HepG2 (cell line): ENCODE results near the gene MCM3AP. TPM values are rescaled to one million over a fixed set of nuclear protein-coding genes. Genes with fewer than 3 reads are reported as not detected.

ENCODE experiments used
- ASH2L ChIP-seq: fragments of 300-600, 200-600 bp; sonication (generic); IDR thresholded peaks from 2 replicates; pipeline ENCODE4 v1.7.0; 2017; ENCODE audit warnings: low read depth, mild to moderate bottlenecking, moderate library complexity, mixed read lengths, low read length; ENCODE audit not compliant: insufficient read length
- IRX3 ChIP-seq: sonication (generic); formaldehyde crosslinking; IDR thresholded peaks from 2 replicates; pipeline ENCODE4 v1.8.1; 2023; ENCODE audit warnings: mild to moderate bottlenecking, low read depth, missing genetic modification reagents, borderline replicate concordance
- JUND ChIP-seq: sonication (generic); formaldehyde crosslinking; IDR thresholded peaks from 2 replicates; pipeline ENCODE4 v1.8.0; 2022; ENCODE audit warnings: mild to moderate bottlenecking, missing genetic modification reagents
- KLF13 ChIP-seq: sonication (generic); formaldehyde crosslinking; IDR thresholded peaks from 2 replicates; pipeline ENCODE4 v1.4.0; 2020; ENCODE audit warnings: mild to moderate bottlenecking, missing genetic modification reagents
- PHF20 ChIP-seq: sonication (generic); formaldehyde crosslinking; IDR thresholded peaks from 2 replicates; pipeline ENCODE4 v1.5.0; 2020; ENCODE audit warnings: mild to moderate bottlenecking, missing genetic modification reagents
- RORA ChIP-seq: sonication (generic); formaldehyde crosslinking; IDR thresholded peaks from 2 replicates; pipeline ENCODE4 v1.5.0; 2020; ENCODE audit warnings: mild to moderate bottlenecking, missing genetic modification reagents, moderate library complexity
- ZC3H13 ChIP-seq: sonication (generic); formaldehyde crosslinking; IDR thresholded peaks from 2 replicates; pipeline ENCODE4 v1.8.1; 2023; ENCODE audit warnings: mild to moderate bottlenecking, missing genetic modification reagents, moderate library complexity
- ZNF224 ChIP-seq: sonication (generic); formaldehyde crosslinking; IDR thresholded peaks from 2 replicates; pipeline ENCODE4 v1.5.0; 2020; ENCODE audit warnings: mild to moderate bottlenecking, missing genetic modification reagents
- ZNF484 ChIP-seq: sonication (generic); formaldehyde crosslinking; IDR thresholded peaks from 2 replicates; pipeline ENCODE4 v1.5.1; 2020; ENCODE audit warnings: mild to moderate bottlenecking, low read depth, missing genetic modification reagents, borderline replicate concordance
- ZNF713 ChIP-seq: sonication (generic); formaldehyde crosslinking; IDR thresholded peaks from 2 replicates; pipeline ENCODE4 v1.4.0; 2020; ENCODE audit warnings: mild to moderate bottlenecking, missing genetic modification reagents
- polyA plus RNA-seq, 8 experiments: library from polyadenylated mRNA; depleted of rRNA in 3 of 8; stranded (reverse) in 7 of 8; unstranded in 1 of 8; fragments of >200 nt; fragmentation: Illumina TruSeq in 4 of 8; extraction: Trizol in 4 of 8; gene quantifications; 2 replicates each; pipeline versions ENCODE4 v1.2.1 to v1.2.3, GENCODE V29; 2011 to 2016; ENCODE audit warnings: low read depth in 4 of 8, missing spikeins in 1 of 8, mixed read lengths in 1 of 8; ENCODE audit not compliant: insufficient read depth in 1 of 8
- total RNA-seq, 5 experiments: library from RNA; depleted of rRNA; stranded (reverse); fragments of >200 nt; fragmentation: Illumina TruSeq; extraction: Trizol; gene quantifications; 2 replicates each; pipeline ENCODE4 v1.2.3, GENCODE V29; 2016; ENCODE audit warnings: low read depth in 1 of 5
- TF ChIP-seq, protein P1 (sequence below): sonication (generic); formaldehyde crosslinking; IDR thresholded peaks from 2 replicates; pipeline ENCODE4 v1.4.0; 2020; ENCODE audit warnings: low read depth, missing genetic modification reagents
- TF ChIP-seq, protein P2 (sequence below): sonication (generic); formaldehyde crosslinking; IDR thresholded peaks from 2 replicates; pipeline ENCODE4 v1.4.0; 2020; ENCODE audit warnings: missing genetic modification reagents
- TF ChIP-seq, protein P3 (sequence below): sonication (generic); formaldehyde crosslinking; conservative IDR thresholded peaks from 2 replicates; pipeline ENCODE4 v1.4.0; 2020; ENCODE audit warnings: missing genetic modification reagents
- TF ChIP-seq, protein P4 (sequence below): sonication (generic); formaldehyde crosslinking; IDR thresholded peaks from 2 replicates; pipeline ENCODE4 v1.4.0; 2020; ENCODE audit warnings: mild to moderate bottlenecking, missing genetic modification reagents
- TF ChIP-seq, protein P5 (sequence below): sonication (generic); formaldehyde crosslinking; IDR thresholded peaks from 2 replicates; pipeline ENCODE4 v1.4.0; 2020; ENCODE audit warnings: mild to moderate bottlenecking, missing genetic modification reagents

Gene MCM3AP
- total and polyA plus RNA-seq, 2 of the 13 experiments (the other 11 are each of a cell fraction or from before 2014, with no cell fraction given), result 27.0 to 54.7 TPM

DNA sequence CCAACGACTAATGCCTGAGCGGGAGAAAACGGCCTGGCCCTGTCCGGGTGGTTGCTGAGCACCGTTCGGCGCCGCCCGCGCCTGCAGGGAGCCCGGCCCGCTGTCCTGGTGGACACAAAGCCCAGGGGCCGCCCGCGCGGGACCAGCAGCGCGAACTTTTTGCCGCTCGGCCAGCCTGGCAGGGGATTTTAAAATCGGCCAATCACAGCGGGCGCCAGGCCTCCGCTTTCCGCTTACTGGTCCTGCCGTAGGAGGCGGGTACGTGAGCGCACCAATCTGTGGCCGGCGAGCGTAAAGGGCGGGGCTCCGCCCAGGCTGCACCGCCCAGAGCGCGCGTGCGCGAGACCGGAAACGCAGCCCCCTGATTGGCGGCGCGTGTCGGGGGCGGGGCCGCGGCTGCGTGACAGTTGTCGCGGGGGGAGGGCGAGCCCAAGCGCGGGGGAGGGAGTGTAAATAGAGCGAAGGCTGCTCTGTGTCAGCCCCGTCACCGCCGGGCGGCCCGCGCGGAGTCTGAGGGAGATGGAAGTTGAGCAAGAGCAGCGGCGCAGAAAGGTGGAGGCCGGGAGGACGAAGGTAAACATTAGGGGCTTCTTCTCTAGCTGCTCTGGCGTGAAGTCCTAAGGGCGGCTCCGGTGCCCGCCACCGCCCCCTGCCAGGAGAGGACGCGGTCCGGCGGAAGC, 38.4 kb upstream of the MCM3AP start, which contains the start of the genes C21orf58 and PCNT (continued):
- TF ChIP-seq, protein P1, sequence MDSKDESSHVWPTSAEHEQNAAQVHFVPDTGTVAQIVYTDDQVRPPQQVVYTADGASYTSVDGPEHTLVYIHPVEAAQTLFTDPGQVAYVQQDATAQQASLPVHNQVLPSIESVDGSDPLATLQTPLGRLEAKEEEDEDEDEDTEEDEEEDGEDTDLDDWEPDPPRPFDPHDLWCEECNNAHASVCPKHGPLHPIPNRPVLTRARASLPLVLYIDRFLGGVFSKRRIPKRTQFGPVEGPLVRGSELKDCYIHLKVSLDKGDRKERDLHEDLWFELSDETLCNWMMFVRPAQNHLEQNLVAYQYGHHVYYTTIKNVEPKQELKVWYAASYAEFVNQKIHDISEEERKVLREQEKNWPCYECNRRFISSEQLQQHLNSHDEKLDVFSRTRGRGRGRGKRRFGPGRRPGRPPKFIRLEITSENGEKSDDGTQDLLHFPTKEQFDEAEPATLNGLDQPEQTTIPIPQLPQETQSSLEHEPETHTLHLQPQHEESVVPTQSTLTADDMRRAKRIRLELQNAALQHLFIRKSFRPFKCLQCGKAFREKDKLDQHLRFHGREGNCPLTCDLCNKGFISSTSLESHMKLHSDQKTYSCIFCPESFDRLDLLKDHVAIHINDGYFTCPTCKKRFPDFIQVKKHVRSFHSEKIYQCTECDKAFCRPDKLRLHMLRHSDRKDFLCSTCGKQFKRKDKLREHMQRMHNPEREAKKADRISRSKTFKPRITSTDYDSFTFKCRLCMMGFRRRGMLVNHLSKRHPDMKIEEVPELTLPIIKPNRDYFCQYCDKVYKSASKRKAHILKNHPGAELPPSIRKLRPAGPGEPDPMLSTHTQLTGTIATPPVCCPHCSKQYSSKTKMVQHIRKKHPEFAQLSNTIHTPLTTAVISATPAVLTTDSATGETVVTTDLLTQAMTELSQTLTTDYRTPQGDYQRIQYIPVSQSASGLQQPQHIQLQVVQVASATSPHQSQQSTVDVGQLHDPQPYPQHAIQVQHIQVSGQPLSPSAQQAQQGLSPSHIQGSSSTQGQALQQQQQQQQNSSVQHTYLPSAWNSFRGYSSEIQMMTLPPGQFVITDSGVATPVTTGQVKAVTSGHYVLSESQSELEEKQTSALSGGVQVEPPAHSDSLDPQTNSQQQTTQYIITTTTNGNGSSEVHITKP (CRISPR knock-in tag), result no peak; the same call in 1 of the 2 replicates
- TF ChIP-seq JUND (CRISPR knock-in tag) (no peak), ZNF484 (no peak), IRX3 (CRISPR knock-in tag) (0 out of 2 replicates have a peak, but pooled peaks have one; percentile 44), RORA (CRISPR knock-in tag) (no peak), KLF13 (CRISPR knock-in tag) (no peak), ZNF713 (CRISPR knock-in tag) (no peak), ASH2L (peak; percentile 79), ZC3H13 (CRISPR knock-in tag) (peak; percentile 84), PHF20 (peak; percentile 42; the same call in 1 of the 2 replicates), ZNF224 (0 out of 2 replicates have a peak, but pooled peaks have one; percentile 57)
- TF ChIP-seq, protein P2, sequence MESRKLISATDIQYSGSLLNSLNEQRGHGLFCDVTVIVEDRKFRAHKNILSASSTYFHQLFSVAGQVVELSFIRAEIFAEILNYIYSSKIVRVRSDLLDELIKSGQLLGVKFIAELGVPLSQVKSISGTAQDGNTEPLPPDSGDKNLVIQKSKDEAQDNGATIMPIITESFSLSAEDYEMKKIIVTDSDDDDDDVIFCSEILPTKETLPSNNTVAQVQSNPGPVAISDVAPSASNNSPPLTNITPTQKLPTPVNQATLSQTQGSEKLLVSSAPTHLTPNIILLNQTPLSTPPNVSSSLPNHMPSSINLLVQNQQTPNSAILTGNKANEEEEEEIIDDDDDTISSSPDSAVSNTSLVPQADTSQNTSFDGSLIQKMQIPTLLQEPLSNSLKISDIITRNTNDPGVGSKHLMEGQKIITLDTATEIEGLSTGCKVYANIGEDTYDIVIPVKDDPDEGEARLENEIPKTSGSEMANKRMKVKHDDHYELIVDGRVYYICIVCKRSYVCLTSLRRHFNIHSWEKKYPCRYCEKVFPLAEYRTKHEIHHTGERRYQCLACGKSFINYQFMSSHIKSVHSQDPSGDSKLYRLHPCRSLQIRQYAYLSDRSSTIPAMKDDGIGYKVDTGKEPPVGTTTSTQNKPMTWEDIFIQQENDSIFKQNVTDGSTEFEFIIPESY (CRISPR knock-in tag), result no peak
- TF ChIP-seq, protein P3, sequence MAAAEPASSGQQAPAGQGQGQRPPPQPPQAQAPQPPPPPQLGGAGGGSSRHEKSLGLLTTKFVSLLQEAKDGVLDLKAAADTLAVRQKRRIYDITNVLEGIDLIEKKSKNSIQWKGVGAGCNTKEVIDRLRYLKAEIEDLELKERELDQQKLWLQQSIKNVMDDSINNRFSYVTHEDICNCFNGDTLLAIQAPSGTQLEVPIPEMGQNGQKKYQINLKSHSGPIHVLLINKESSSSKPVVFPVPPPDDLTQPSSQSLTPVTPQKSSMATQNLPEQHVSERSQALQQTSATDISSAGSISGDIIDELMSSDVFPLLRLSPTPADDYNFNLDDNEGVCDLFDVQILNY, result peak; percentile 97
- TF ChIP-seq, protein P4, sequence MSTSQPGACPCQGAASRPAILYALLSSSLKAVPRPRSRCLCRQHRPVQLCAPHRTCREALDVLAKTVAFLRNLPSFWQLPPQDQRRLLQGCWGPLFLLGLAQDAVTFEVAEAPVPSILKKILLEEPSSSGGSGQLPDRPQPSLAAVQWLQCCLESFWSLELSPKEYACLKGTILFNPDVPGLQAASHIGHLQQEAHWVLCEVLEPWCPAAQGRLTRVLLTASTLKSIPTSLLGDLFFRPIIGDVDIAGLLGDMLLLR (CRISPR knock-in tag), result peak; percentile 15; the same call in 1 of the 2 replicates
- TF ChIP-seq, protein P5, sequence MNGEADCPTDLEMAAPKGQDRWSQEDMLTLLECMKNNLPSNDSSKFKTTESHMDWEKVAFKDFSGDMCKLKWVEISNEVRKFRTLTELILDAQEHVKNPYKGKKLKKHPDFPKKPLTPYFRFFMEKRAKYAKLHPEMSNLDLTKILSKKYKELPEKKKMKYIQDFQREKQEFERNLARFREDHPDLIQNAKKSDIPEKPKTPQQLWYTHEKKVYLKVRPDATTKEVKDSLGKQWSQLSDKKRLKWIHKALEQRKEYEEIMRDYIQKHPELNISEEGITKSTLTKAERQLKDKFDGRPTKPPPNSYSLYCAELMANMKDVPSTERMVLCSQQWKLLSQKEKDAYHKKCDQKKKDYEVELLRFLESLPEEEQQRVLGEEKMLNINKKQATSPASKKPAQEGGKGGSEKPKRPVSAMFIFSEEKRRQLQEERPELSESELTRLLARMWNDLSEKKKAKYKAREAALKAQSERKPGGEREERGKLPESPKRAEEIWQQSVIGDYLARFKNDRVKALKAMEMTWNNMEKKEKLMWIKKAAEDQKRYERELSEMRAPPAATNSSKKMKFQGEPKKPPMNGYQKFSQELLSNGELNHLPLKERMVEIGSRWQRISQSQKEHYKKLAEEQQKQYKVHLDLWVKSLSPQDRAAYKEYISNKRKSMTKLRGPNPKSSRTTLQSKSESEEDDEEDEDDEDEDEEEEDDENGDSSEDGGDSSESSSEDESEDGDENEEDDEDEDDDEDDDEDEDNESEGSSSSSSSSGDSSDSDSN (CRISPR knock-in tag), result peak; percentile 68; the same call in 1 of the 2 replicates
